Activated CD4-positive, alpha-beta T cell treated with anti-CD3 and anti-CD28 coated beads for 48 hours (primary cell): Measurements from ENCODE around the gene BMF.

ENCODE experiments used
- DNase-seq: peaks from one replicate; pipeline ENCODE4 v3.0.0-alpha.2; 2020

Gene BMF

GRCh38 chr15:40045572-40046217 lies 63.0 kb downstream of the BMF start:
- DNase-seq = peak; percentile 18

GRCh38 chr15:40044717-40045571 lies 63.7 kb downstream of the BMF start:
- DNase-seq = peak; percentile 91

DNA sequence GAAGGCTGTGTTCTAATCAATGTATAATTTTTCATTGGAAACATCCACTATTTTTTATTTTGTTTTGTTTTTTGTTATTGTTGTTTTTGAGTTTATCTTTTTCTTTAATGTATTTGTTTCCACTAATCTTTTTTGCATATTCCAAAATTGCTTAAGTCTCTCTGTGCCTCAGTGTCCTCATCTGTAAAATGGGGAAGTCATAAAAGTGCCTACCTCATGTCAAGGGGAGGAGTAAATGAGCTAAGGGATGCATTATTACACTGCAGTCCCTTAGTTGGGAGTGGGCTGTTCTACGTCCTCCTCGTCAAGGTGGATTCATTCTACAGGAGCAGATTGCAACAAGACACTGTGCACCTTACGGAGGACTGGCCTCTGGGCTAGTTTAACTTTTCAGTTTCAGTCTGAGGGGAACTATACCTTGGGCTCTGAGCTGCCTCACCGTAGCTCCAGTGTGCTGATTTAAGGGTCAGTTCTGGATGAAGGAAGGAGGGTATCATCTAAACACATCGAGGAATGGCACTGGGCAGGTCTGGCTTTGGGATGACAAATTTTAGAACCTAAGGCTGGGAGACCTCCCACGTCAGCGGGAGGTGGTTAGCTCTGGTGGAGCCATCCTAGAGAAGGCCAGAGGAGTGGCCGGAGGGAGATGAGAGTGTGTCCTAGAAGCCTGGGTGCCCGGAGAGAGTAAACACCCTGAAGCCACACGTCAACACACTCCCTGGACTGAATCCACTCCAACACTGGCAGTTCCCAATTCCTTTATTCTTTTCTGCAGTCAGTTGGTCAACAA lies 64.6 kb downstream of the BMF start:
- DNase-seq = no peak

- DNase-seq = no peak
Measured at GRCh38 chr15:40042791-40043320, 65.8 kb downstream of the BMF start.

DNA sequence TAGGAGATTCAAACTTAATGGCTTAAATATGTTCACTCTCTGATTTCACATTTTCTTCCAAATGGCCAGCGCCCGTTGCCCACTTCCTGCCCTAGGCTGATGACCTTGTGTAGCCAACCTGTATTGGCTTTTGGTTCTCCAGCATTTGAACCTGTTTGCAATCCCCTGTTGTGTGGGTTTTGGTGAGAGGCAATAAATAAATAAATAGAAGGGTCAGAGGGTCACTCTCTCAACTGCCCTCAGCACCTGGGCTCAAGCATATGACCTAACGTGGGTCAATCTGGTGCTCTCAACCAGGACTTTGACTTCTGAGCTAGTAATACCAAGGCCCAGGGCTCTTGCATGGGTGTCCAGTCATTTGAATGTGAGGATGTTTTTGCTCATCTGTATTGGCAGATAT lies 67.9 kb downstream of the BMF start:
- no peak for DNase-seq

DNA sequence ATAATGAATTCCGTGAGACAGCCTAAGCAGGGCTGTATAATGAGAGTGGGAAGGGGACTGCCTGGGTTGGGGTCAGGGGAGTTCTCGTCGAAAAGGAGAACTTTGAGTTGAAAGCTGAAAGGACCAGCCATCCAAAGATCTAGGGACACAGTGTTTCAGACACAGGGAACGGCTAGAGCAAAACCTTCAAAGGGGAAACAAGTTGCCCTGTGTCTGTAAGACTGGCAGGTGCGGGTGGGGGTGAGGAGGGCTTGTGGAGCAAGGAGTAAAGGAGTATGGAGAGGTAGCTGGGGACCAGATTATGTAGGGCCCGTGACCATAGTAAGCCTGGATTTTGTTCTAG lies 68.4 kb downstream of the BMF start:
- no peak for DNase-seq

- DNase-seq = peak; percentile 95
Measured at GRCh38 chr15:40038638-40039543, 69.8 kb downstream of the BMF start, which contains the start of gene SRP14. SRP14 (minus strand) TSS chr15:40039181; CDS start chr15:40039116, 65 bp downstream.

GRCh38 chr15:40038275-40038637 lies 70.4 kb downstream of the BMF start:
- DNase-seq = peak; percentile 15
